Breast epithelium (tissue), 3 donors: Measurements from ENCODE around the gene RTL5.

ENCODE experiments used
- CTCF ChIP-seq, 3 donors: fragments of 450-650 bp; IDR thresholded peaks; one replicate each; pipeline ENCODE4 v1.5.1; 2016 to 2017; ENCODE audit warnings: antibody characterized with exemption in 3 of 3, mild to moderate bottlenecking in 3 of 3, moderate library complexity in 3 of 3
- POLR2A ChIP-seq: fragments of 450-650 bp; IDR thresholded peaks from one replicate; pipeline ENCODE4 v1.6.1; 2016; ENCODE audit warnings: antibody characterized with exemption, mild to moderate bottlenecking, moderate library complexity

- TF ChIP-seq CTCF (IDR thresholded peaks at IDR 0.05) (no peak), POLR2A (no peak)
Measured at GRCh38 chrX:72094894-72095293, 36.8 kb downstream of the RTL5 start.
